T-helper 2 cell (primary cell): ENCODE data around the gene SEZ6L.

Experiments
- DNase-seq, 5 experiments: peaks; one replicate each; pipeline versions ENCODE4 v3.0.0 to v3.0.0-alpha.2; 2012 to 2022

The SEZ6L gene

DNA sequence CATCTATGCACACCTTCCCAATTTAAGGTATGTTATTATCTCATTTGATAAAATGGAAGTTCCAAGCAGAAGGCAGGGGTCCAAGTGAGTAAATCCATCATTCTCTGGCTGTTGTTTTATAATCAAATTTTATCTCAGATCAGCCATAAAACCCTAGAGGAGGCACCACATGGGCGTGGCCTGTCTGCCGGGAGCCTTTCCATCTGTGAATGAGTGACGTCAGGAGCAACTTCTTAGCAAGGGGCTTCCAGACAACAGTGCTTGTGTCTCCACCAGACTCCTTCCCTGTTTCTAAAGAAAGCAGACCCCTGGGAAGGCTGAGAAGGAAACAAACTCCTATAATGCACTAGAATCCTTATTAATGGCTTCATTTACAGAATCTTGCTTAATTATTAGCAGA, 13.5 kb downstream of the SEZ6L start:
- DNase-seq: no peak

DNA sequence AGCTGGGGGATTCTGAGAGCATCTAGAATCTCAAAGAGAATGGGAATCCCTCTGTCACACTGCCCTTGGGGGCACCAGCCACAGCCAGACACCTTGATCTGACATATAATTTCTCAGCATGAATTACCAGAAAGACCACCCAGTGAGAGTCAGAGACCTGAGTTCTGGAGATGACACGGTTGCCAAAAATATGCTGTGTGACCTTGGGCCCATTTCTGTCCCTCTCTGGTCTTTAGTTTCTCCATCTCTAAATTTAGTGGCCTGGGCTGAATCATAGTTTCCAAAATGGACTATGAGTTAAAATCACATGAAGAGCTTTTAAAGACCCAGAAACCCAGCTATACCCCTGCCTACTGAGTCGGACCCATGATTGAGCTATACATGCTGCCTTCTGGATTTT, 15.9 kb downstream of the SEZ6L start:
- DNase-seq: no peak

DNA sequence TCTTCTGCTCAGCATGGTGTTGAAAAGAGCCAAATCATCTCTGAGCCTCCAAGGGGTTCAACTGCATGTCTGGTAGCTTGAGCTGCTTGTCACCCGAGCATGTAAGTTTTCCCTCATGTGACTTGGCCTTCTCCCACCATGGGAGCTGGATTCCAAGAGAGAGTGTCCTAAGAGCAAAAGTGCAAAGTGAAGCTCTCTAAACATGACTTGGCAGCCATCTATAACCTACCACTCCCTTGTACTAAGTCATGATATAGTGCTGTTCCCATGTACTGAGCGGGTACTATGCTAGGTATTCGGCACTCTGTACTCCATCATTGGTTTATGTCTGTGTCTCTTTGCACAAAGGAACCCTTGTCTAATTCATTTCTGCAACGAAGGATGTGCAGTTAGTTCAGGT, 19.1 kb downstream of the SEZ6L start:
- no peak for DNase-seq

DNA sequence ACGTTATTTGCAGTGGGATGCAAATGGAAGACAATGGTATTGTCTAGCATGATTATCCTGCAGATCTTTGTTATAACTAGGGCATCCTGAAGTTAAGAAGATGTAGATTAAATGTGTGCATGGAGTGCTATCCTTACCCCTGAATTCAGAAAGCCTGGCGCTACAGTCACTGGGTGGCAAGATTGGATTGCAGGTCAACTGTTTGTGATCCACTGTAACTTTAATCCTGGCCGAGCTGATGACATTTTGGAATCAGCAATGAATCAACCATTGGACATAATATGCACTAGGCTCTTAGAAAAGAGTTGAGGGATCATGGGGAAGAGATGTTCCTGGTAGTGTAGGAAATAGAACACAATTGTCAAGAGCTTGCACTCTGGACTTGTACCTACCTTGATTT, 25.1 kb downstream of the SEZ6L start:
- DNase-seq: no peak

DNA sequence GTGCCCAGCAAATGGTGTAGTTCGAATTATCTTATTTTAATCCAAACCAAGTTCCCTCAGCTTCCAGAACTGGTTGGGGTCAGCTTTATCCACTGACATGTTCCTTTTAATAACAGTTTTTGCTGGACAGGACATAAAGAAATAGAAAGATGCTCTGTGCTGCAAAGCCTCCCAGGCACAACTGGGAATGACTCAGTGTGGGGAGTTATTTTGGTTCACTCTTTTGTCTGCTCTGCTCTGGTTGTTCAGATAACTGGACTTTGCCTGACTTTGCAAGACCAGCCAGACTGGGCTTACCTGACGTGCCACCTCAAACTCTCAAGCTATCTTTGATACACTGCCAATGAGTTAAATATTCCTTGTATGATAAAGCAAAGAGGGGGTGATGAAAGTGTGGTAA, 25.6 kb downstream of the SEZ6L start:
- no peak for DNase-seq

DNA sequence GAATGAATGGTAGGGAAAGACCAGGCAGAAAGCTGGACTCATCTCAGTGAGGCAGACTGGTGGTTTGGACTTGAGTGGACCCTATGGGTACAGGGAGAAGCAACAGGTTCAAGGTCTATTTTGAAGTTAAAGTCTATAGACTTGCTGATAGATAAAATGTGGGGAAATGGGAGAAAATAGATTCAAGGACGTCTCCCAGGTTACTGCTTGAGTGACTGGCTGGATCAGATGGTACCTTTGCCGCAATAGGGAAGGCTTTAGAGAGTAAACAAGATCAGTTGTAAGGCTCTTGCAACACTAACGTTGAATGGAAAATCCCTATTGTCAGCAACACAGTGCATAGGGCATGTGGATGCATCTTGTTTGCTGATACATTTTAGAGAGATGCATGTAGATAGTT, 27.4 kb downstream of the SEZ6L start:
- DNase-seq: no peak

DNA sequence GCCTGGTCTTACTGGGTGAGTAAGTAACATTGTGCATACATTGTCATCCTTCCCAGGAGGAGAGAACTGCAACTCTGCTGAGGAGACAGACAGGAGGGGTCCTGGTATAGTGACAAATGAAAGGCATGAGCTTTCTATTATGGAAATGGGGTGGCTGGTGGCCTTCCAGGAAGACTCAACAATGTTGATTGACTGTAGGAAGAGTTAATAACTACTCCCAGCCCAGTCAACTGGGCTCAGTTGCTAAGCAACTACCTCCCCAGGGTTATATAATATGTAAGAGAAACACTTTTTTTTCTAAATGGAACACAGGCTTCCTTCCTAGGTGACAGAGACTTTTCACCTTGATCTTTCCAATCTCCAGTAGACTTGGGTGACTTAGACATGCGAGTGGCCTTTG, 28.2 kb downstream of the SEZ6L start:
- no peak for DNase-seq

DNA sequence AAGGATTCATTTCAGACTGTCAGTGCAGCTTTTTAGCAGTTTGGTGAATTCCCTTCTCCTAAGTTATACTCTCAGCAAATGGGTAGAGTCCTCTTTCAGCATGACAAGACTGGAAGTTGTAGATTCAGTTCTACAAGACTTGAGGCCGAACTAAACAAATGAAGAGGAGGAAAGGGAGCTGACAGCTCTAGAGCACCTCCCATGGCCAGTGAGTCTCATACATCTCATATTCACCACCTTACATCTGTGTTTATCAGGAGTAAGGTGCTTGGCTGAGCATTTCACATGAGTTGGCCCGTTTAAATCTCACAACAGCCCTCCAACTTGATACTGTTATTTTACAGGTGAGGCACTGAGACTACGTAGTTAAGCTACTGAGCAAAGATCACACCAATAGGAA, 30.4 kb downstream of the SEZ6L start:
- no peak for DNase-seq

DNA sequence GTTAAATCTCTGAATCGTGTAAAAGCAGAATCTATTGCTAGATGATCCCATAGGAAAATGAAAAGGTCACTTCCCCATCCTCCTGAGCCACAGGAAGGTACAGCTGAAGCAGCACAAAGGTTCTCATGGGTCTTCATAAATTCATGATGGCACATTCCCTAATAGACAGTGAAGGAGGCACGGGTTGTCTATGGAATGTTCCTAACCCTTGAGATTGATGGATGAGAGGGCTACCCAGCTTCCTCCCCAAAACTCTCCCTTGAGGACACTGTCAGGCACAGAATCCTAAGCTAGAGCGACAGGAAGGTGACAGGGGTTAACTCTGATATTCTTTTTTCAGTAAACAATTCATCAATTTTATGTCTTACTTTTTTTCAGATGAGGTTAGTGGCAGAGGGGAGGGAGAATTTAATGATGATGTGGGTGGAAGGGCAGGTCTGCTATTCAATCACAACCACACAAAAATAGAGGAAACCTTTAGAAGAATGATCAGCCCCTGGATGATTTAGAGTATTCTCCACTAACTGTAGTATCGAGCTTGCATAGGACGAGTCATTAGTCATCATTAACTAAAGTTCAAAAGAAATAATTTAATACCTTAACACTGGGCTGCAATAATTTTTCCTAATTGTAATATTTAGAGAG, 33.1 kb downstream of the SEZ6L start:
- DNase-seq: no peak

DNA sequence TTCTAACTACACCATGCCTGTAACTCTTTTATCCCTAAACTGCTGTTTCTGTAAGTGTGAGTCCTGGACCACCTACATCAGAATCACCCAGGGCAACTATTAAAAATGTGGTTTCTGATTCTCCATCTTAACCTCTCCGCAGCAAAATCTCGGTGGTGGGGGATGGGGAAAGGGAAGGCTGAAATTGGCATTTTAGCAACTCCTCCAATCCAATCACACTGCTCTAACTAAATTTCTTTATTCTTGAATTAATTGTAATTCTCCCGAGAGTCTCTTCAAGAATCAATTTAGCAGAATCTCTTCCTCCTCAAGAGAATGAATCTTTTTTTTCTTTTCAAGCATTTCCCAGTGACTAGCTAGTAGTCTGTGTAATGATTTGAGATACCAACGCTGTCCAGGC, 36.2 kb downstream of the SEZ6L start:
- DNase-seq: no peak

DNA sequence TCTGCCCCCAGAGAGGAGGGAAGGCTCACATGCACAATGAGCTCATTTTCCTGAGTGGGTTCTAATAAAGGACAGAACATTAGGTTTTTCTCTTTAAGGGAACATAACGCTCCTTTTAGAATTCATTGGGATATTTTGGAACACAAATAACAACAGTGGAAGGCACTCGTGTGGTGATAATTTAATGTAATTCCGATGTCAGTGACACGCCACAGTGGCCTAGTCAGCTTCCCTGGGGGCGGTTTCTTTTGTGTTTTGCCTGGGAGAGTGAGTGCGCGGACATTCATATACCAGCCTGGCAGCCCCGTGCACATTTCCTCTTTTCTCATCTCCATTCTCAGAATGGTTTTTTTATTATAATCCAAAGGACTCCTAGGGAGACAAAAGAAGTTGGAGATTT, 41.1 kb downstream of the SEZ6L start:
- DNase-seq: no peak

DNA sequence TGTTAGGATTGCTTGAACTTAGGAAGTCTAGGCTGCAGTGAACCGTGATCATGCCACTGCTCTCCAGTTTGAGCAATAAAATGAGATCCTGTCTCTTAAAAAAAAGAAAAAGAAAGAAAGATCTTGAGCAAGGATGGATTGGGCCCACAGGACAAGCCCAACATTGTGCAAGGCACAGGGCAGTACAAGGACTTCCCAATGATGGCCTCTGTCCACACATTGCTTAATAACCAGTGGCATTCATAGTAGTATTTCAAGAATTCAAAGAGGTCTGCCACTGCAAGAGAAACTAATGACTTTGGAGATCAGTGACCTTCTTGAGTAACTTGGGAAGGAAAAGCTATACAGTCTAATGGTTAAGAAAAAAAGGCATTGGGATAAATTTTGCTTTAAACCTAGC, 44.6 kb downstream of the SEZ6L start:
- DNase-seq: no peak

DNA sequence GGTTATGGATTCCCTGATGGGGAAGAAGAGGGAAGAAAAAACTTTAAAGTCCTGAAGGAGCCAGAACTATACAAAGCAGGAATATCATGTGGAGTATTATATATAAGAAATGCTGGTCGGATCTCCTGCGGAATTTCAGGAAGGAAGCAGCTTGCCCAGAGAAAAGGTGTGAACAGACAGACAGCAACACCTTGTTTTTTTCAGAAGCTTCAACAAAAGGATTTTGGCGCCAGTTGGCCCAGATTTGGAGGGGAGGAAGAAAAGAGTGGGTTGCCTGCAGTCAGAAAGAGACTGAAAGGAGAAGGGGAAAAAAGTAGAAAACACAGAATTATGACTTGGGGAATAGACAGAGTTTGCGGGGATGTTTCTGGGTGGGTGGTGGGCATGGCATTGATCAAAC, 45.2 kb downstream of the SEZ6L start:
- no peak for DNase-seq

DNA sequence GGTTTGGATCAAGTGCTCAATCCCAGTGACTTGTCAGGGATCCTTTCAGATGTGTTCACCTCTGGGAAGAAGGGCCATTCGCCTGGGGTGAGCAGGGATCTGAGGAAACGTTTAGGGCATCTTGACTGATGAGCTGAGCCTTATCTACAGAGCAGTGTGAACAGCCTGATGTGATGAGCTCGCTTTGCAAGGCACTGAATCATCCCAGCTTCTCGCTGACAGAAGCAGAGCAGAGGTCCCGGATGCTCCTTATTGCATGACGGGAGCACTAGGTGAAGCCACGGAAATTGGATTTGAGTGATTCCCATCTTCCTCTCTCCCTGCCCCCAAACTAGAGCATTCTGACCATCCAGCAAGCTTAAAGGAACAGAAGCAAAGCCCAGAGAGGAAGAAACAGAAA, 46.5 kb downstream of the SEZ6L start:
- DNase-seq: no peak

DNA sequence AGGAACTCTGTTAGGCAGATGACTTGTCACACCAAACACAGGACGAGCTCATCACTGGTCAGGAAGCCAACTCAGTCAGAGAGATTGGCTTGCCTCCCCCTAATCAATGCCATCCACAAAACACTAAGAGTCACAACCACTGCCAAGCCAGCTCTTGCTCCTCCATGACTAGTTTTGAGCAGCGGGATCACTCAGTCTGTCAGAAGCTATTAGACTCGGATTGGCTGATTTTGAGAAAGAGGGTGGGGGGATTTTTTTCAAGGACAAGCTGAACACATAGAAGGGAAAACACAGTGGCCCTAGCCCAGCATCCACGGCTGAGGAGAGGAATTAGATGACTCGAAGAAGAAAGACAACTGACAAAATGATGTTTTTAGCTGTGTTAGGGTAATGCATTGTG, 55.9 kb downstream of the SEZ6L start:
- DNase-seq: no peak

DNA sequence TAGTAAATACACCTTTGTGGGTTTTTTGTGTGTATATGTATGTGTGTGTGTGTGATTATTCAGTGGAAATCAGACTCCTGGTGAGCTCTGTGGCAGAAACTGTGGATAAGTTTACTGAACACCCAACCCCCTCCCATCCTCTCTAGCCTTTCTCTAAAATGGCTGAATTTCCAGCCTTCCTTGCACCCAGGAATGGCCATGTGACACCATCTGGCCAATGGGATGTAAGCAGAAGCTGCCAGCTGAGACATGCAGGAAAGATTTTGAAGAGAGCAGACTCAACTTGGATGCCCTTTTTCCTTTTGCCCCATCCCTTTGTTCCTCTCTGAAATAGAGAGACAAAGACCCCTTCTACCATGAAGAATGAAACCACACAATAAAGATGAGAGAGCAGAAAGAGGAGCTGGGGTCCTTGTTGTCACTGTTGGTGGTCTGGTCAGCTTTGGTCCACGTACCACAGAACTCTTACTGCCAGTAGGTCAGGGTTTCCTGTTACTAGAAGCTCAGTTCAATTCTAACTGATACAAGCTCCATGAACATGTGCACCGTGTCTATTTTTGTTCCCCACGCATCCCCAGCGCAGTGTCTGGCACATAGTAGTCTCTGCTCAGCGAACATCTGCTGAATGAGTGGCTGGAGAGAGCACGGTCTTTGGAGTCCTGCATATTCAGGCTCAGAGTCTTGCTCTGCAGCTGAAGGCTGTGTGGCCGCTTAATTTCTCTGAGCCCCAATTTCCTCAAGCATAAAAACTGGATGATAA, 57.5 kb downstream of the SEZ6L start:
- DNase-seq: no peak

DNA sequence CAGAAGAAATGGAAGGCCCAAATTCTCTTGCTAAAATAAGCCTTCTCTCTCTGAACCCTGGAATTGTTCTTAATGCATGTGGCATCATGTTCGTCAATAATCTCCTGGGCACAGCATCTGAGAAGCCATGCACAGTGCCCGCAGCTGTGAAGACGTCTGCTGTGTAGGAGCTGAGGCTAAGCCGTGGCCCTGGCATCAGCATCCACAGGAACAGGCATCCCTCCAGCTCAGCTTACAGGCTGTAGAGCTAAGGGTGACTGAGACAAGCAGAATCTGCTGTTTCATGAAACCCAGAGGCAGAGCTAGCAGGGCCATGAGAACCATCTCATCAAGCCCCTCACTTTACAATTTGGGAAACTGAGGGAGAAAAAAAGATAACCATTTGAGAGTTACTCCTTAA, 60.6 kb downstream of the SEZ6L start:
- no peak for DNase-seq

DNA sequence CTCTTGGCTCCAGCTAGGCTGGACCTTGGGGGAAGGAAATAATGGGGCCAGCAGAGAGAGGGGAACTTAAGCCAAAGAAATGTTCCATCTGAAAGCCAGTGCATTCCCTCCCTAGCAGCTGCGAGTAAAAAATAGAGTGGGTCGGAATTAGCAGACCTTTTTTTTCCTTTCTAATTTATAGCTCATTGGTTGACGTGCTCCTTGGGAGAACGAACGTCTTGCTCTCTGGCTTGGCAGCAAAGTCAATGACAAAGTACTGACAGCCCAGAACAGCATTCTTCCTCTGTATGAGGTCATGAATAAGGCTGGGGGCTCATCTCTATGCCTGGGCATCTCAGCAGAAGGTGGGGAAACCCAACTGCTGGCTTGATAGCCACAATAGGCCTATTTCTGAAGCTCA, 65.0 kb downstream of the SEZ6L start:
- no peak for DNase-seq

DNA sequence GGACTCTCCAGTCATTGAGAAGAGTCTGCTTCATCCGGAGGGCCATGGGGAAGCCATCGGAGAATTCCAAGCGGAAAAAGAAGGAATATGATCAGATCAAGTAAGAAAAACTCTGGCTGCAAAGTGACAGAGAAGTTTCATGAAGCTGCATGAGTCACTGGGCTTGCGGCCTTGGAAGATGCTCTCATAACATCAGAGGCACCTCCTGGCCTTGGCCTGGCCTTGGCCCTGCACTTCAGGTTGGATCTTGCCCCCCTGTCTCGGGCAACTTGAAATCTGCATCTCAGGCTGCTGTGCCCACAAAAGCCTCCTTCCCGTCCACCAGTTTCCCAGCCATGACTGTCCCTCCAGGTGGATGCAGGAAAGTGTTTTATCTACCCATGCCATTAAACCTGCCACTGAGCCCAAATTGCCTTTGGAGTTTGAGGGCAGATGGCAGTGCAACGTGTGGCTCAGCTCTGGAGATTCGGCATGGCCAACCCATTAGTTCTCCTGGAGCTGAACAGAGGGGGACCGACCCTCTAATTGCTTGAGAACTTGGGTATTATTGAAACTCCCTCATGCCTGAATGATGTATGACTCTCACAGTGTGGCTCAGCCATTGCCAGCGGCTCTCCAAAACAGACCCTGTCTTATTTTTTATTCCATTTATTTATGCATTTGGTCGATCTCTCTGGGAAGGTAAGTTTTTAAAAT, 66.7 kb downstream of the SEZ6L start:
- no peak for DNase-seq

DNA sequence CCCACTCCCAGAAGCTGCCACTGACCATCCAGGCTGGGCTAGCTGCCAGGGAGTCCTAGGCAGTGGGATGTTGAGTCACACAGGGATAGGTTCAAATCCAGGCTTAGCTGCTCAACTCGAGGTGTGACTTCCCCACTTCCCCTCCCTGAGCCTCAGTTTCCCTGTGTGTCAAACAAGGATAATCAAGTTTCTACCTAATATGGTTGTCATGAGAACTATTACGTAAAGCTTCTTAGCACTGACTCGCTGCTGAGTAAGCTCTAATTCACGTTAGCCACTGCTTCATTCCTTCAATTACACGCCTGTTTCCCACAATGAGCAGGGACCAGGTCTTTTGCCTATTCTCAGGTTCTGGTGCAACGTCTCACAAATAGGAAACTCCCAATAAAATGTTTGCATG, 67.7 kb downstream of the SEZ6L start:
- no peak for DNase-seq

DNA sequence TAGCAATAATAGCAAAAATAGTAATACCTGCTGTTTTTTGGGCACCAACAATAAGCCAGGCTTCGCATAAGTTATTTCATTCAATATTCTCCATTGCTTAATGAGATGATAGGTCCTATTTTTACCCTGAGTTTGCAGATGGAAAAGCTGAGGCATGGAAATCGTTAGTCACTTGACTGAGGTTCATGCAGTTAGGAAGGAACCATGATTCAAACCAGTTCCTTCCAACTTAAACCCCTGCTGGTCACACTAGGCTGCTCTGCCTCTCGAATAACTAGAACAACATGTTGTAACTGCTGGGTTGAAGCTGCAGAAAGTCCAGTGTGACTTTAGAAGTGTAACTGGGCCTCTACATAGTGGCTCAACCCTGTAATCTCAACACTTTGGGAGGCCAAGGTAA, 69.3 kb downstream of the SEZ6L start:
- DNase-seq: no peak

DNA sequence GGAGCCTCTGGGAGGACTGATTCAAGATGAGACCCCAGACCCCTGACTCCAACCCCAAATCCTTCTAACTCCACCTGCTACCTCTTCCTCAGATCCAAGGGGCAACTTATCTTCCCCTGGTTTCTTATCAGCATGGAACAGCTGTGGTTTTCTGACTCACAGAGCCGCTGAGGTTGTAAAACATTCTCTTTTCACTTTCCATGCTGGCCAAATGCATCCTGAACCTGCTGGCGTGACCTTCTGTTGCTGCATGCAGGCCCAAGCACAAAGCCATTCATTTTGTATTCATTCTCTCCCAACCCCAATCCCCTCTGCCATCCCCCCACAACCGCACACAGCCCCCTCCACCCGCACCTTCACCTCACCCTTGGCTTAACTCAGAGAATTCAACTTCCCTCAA, 70.3 kb downstream of the SEZ6L start:
- no peak for DNase-seq

DNA sequence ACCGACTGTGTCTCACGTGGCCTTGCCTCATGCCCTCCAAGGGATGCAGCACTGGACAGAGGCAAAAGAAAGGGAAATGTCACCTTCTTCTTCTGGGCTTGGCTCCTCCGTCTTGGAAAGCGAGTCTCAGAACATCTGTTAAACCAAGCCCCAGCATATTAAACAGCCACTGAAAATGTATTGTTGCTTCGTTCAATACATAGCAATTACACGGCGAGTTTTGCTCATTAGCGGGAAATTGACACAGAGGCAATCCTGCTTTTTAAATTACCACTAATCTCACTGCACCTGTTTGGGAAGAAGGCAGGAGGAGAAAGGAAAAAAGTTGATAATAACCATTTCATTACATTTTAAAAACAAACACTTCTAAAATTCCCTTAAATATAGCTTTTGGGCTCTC, 72.1 kb downstream of the SEZ6L start:
- no peak for DNase-seq

DNA sequence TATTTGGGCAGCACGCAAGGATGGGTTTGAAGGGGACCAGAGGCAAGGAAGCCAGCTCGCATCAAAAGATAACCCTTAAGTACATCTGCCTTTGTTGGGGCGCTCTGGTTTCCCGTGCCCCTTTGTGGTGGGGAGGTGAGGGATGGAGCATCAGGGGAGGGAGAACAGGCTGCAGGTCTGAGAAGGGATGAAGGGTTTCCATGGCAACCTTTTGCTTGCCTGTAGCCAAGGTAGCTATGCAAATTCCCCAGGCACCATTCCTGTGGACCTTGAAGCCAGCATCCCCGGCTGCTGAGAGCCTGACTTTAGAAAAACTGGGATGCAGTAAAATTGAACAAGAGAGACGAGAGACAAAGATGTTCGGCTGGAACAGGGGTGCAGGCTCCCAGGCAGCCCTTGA, 75.7 kb downstream of the SEZ6L start:
- no peak for DNase-seq
